ENCODE measurements around the gene LAPTM4A.

The LAPTM4A gene

DNA sequence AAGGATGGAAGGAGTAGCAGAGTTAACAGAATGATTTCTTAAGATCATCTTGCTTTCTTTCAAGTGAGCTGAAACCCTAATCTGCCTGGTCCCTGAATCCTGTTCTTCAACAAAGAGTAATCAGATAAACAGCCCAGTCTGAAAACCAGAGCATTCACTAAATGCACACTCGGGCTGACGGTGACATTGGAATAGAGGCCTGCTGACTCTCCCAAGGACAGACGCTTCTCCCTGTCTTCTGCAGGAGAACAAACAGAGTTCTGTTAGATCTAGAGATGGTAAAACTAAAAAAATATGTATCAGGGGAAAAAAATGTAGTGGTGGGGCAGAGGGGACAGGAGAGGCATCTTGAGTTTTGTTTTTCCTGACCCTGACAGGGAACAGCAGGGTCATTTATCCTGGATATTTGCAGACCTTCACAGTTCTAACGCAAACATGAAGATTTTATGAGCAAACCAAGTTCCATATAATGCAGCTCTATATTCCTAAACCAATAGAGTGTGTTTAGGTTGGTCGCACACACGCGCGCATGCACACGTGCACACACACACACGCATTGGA is 46.3 kb downstream of the LAPTM4A start:
- TF ChIP-seq, protein P1, sequence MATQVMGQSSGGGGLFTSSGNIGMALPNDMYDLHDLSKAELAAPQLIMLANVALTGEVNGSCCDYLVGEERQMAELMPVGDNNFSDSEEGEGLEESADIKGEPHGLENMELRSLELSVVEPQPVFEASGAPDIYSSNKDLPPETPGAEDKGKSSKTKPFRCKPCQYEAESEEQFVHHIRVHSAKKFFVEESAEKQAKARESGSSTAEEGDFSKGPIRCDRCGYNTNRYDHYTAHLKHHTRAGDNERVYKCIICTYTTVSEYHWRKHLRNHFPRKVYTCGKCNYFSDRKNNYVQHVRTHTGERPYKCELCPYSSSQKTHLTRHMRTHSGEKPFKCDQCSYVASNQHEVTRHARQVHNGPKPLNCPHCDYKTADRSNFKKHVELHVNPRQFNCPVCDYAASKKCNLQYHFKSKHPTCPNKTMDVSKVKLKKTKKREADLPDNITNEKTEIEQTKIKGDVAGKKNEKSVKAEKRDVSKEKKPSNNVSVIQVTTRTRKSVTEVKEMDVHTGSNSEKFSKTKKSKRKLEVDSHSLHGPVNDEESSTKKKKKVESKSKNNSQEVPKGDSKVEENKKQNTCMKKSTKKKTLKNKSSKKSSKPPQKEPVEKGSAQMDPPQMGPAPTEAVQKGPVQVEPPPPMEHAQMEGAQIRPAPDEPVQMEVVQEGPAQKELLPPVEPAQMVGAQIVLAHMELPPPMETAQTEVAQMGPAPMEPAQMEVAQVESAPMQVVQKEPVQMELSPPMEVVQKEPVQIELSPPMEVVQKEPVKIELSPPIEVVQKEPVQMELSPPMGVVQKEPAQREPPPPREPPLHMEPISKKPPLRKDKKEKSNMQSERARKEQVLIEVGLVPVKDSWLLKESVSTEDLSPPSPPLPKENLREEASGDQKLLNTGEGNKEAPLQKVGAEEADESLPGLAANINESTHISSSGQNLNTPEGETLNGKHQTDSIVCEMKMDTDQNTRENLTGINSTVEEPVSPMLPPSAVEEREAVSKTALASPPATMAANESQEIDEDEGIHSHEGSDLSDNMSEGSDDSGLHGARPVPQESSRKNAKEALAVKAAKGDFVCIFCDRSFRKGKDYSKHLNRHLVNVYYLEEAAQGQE (IDR thresholded peaks at IDR 0.05; ENCODE audit: insufficient read depth in 1 of 2, low read depth in 2 of 2, low read length in 2 of 2): no peak
- no peak for TF ChIP-seq POLR2AphosphoS5 (IDR thresholded peaks at IDR 0.05; ENCODE audit: low read depth, low read length)
- no peak for TF ChIP-seq TAF1 (IDR thresholded peaks at IDR 0.05; ENCODE audit: borderline replicate concordance, insufficient read depth, low read length)
- no peak for TF ChIP-seq FOXP2 (optimal IDR thresholded peaks at IDR 0.05; ENCODE audit: borderline replicate concordance, extremely low read depth, extremely low read length, insufficient read depth)
- no peak for TF ChIP-seq SIN3A (IDR thresholded peaks at IDR 0.05; ENCODE audit: borderline replicate concordance, insufficient read depth, low read length)

DNA sequence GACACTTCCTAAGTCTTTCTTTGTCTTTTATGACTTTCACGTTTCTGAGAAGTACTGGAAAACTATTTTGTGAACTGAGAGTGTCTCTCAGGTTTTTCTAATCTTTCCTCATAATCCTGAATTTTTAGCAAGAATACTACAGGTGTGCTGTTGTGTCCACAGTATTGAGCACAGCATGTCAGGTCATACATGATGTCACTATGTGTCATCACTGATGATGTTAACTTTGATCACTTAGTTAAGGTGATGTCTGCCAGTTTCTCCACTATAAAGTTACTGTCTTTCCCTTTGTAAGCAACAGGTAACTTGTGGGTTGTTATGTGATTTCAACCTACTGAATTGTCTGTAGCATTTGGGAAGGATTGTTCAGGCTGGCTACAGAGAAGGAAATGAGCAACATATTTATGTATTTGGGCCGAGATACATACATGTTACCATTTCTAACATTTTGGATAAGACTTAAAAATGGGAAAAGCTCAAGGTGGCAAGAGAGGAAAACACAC is 50.0 kb downstream of the LAPTM4A start:
- no peak for TF ChIP-seq FOXP2 (optimal IDR thresholded peaks at IDR 0.05; ENCODE audit: borderline replicate concordance, extremely low read depth, extremely low read length, insufficient read depth)
- TF ChIP-seq TAF1 (IDR thresholded peaks at IDR 0.05; ENCODE audit: borderline replicate concordance, insufficient read depth, low read length): no peak
- no peak for TF ChIP-seq SIN3A (IDR thresholded peaks at IDR 0.05; ENCODE audit: borderline replicate concordance, insufficient read depth, low read length)
- TF ChIP-seq POLR2AphosphoS5 (IDR thresholded peaks at IDR 0.05; ENCODE audit: low read depth, low read length): no peak
- TF ChIP-seq, protein P1 (IDR thresholded peaks at IDR 0.05; ENCODE audit: insufficient read depth in 1 of 2, low read depth in 2 of 2, low read length in 2 of 2): no peak

DNA sequence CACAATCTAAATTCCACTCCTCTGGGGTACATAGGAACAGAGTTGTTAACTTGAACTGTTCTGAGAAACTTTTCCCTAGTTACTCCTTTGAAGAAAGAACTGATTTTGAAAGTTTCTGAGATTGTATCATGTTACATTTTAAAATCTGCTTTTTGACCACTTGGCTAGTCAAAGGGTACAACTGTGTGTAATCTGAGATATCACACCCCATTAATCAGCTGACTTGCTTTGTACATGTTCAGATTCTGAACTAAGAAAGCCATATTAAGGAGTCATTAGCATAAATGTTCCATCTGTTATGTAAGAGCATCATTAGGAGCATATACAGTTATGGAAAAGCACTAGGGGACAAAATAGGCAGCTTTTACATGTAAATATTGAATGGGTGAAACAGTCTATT is 57.7 kb downstream of the LAPTM4A start:
- TF ChIP-seq, protein P1 (IDR thresholded peaks at IDR 0.05; ENCODE audit: insufficient read depth in 1 of 2, low read depth in 2 of 2, low read length in 2 of 2): no peak
- TF ChIP-seq POLR2AphosphoS5 (IDR thresholded peaks at IDR 0.05; ENCODE audit: low read depth, low read length) (no peak), FOXP2 (optimal IDR thresholded peaks at IDR 0.05; ENCODE audit: borderline replicate concordance, extremely low read depth, extremely low read length, insufficient read depth) (no peak), TAF1 (IDR thresholded peaks at IDR 0.05; ENCODE audit: borderline replicate concordance, insufficient read depth, low read length) (no peak), SIN3A (IDR thresholded peaks at IDR 0.05; ENCODE audit: borderline replicate concordance, insufficient read depth, low read length) (no peak)

DNA sequence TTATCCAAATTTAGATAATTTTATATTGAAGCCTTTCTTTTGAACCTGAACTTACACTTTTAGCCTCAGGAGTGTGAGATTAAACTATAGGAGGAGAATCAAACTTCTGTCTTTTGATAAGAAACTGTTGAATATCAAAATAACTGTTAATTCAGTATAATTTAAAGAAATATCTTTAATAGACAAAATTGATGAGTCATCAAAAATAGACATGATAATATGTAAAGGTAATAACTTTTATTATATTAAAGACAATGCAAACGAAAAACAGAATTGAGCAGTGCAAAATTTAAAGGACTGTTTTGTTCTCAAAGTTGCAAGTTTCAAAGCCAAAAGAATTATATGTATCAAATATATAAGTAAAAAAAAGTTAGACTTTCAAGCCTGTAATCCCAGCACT is 59.5 kb downstream of the LAPTM4A start:
- TF ChIP-seq TAF1 (IDR thresholded peaks at IDR 0.05; ENCODE audit: borderline replicate concordance, insufficient read depth, low read length) (no peak), SIN3A (IDR thresholded peaks at IDR 0.05; ENCODE audit: borderline replicate concordance, insufficient read depth, low read length) (no peak), FOXP2 (optimal IDR thresholded peaks at IDR 0.05; ENCODE audit: borderline replicate concordance, extremely low read depth, extremely low read length, insufficient read depth) (no peak), POLR2AphosphoS5 (IDR thresholded peaks at IDR 0.05; ENCODE audit: low read depth, low read length) (no peak)
- TF ChIP-seq, protein P1 (IDR thresholded peaks at IDR 0.05; ENCODE audit: insufficient read depth in 1 of 2, low read depth in 2 of 2, low read length in 2 of 2): no peak
